Measurements from ENCODE around the gene ESPL1.

Gene ESPL1

GRCh38 chr12:53244337-53244736 lies 23.8 kb upstream of the ESPL1 start:
- H3K4me1 ChIP-seq (ENCODE audit: control insufficient read depth, insufficient read depth, low read length) = peaks cover 21% of the 10 kb centered on the region
- no peak overlapping the region for H3K9ac ChIP-seq (ENCODE audit: low read depth, low read length)
- no peaks in the 10 kb centered on the region for H3K9me3 ChIP-seq (ENCODE audit: control insufficient read depth, insufficient read depth, low read length)
- H3K4me3 ChIP-seq (ENCODE audit: low read depth, low read length) = no peak overlapping the region
- no peaks in the 10 kb centered on the region for H3K36me3 ChIP-seq (ENCODE audit: control insufficient read depth, insufficient read depth, low read length)
- no peaks in the 10 kb centered on the region; the same call in 1 of the 2 replicates for H3K27me3 ChIP-seq (ENCODE audit: control insufficient read depth, insufficient read depth, low read length)
- no peak overlapping the region for H3K27ac ChIP-seq (ENCODE audit: low read depth, low read length)

GRCh38 chr12:53245286-53245685 lies 22.8 kb upstream of the ESPL1 start:
- Histone ChIP-seq H3K36me3 (ENCODE audit: control insufficient read depth, insufficient read depth, low read length) (no peaks in the 10 kb centered on the region), H3K27me3 (ENCODE audit: control insufficient read depth, insufficient read depth, low read length) (no peaks in the 10 kb centered on the region; the same call in 1 of the 2 replicates), H3K4me1 (ENCODE audit: control insufficient read depth, insufficient read depth, low read length) (peaks cover 21% of the 10 kb centered on the region), H3K27ac (ENCODE audit: low read depth, low read length) (no peak overlapping the region), H3K4me3 (ENCODE audit: low read depth, low read length) (no peak overlapping the region), H3K9ac (ENCODE audit: low read depth, low read length) (no peak overlapping the region), H3K9me3 (ENCODE audit: control insufficient read depth, insufficient read depth, low read length) (no peaks in the 10 kb centered on the region)

GRCh38 chr12:53251477-53252348 lies 16.4 kb upstream of the ESPL1 start:
- peaks cover 12% of the 10 kb centered on the region for H3K4me1 ChIP-seq (ENCODE audit: control insufficient read depth, insufficient read depth, low read length)

GRCh38 chr12:53252349-53252916 lies 15.7 kb upstream of the ESPL1 start:
- no peaks in the 10 kb centered on the region for H3K27me3 ChIP-seq (ENCODE audit: control insufficient read depth, insufficient read depth, low read length)
- H3K4me3 ChIP-seq (ENCODE audit: low read depth, low read length) = peak overlapping the region; percentile 71
- H3K9me3 ChIP-seq (ENCODE audit: control insufficient read depth, insufficient read depth, low read length) = no peaks in the 10 kb centered on the region
- peaks cover 12% of the 10 kb centered on the region for H3K36me3 ChIP-seq (ENCODE audit: control insufficient read depth, insufficient read depth, low read length)
- H3K27ac ChIP-seq (ENCODE audit: low read depth, low read length) = peak overlapping the region; percentile 83
- peak overlapping the region; percentile 71 for H3K9ac ChIP-seq (ENCODE audit: low read depth, low read length)
- peaks cover 12% of the 10 kb centered on the region for H3K4me1 ChIP-seq (ENCODE audit: control insufficient read depth, insufficient read depth, low read length)

More at GRCh38 chr12:53251477-53252348, 16.4 kb upstream of the ESPL1 start:
- Histone ChIP-seq H3K9me3 (ENCODE audit: control insufficient read depth, insufficient read depth, low read length) (no peaks in the 10 kb centered on the region), H3K9ac (ENCODE audit: low read depth, low read length) (peak overlapping the region; percentile 71), H3K4me3 (ENCODE audit: low read depth, low read length) (peak overlapping the region; percentile 71), H3K36me3 (ENCODE audit: control insufficient read depth, insufficient read depth, low read length) (peaks cover 12% of the 10 kb centered on the region), H3K27me3 (ENCODE audit: control insufficient read depth, insufficient read depth, low read length) (no peaks in the 10 kb centered on the region), H3K27ac (ENCODE audit: low read depth, low read length) (peak overlapping the region; percentile 92)

GRCh38 chr12:53253298-53253697 lies 14.8 kb upstream of the ESPL1 start:
- no peak overlapping the region for H3K9ac ChIP-seq (ENCODE audit: low read depth, low read length)
- peaks cover 12% of the 10 kb centered on the region for H3K4me1 ChIP-seq (ENCODE audit: control insufficient read depth, insufficient read depth, low read length)
- H3K4me3 ChIP-seq (ENCODE audit: low read depth, low read length) = peak overlapping the region; percentile 71; the same call in 1 of the 2 replicates
- H3K9me3 ChIP-seq (ENCODE audit: control insufficient read depth, insufficient read depth, low read length) = no peaks in the 10 kb centered on the region
- H3K36me3 ChIP-seq (ENCODE audit: control insufficient read depth, insufficient read depth, low read length) = peaks cover 12% of the 10 kb centered on the region
- H3K27ac ChIP-seq (ENCODE audit: low read depth, low read length) = no peak overlapping the region
- H3K27me3 ChIP-seq (ENCODE audit: control insufficient read depth, insufficient read depth, low read length) = no peaks in the 10 kb centered on the region

- Histone ChIP-seq H3K4me1 (ENCODE audit: control insufficient read depth, insufficient read depth, low read length) (peaks cover 12% of the 10 kb centered on the region), H3K9me3 (ENCODE audit: control insufficient read depth, insufficient read depth, low read length) (no peaks in the 10 kb centered on the region), H3K27ac (ENCODE audit: low read depth, low read length) (no peak overlapping the region), H3K36me3 (ENCODE audit: control insufficient read depth, insufficient read depth, low read length) (peaks cover 12% of the 10 kb centered on the region), H3K27me3 (ENCODE audit: control insufficient read depth, insufficient read depth, low read length) (no peaks in the 10 kb centered on the region), H3K4me3 (ENCODE audit: low read depth, low read length) (no peak overlapping the region), H3K9ac (ENCODE audit: low read depth, low read length) (no peak overlapping the region)
Measured at GRCh38 chr12:53254816-53255545, 13.1 kb upstream of the ESPL1 start.

- Histone ChIP-seq H3K4me3 (ENCODE audit: low read depth, low read length) (no peak overlapping the region), H3K27ac (ENCODE audit: low read depth, low read length) (no peak overlapping the region), H3K27me3 (ENCODE audit: control insufficient read depth, insufficient read depth, low read length) (no peaks in the 10 kb centered on the region), H3K4me1 (ENCODE audit: control insufficient read depth, insufficient read depth, low read length) (peaks cover 12% of the 10 kb centered on the region), H3K9me3 (ENCODE audit: control insufficient read depth, insufficient read depth, low read length) (no peaks in the 10 kb centered on the region), H3K9ac (ENCODE audit: low read depth, low read length) (no peak overlapping the region), H3K36me3 (ENCODE audit: control insufficient read depth, insufficient read depth, low read length) (peaks cover 12% of the 10 kb centered on the region)
Measured at GRCh38 chr12:53255996-53256395, 12.1 kb upstream of the ESPL1 start.

GRCh38 chr12:53258541-53259539 lies 9.3 kb upstream of the ESPL1 start:
- no peaks in the 10 kb centered on the region for H3K4me1 ChIP-seq (ENCODE audit: control insufficient read depth, insufficient read depth, low read length)
- no peak overlapping the region for H3K9ac ChIP-seq (ENCODE audit: low read depth, low read length)
- H3K4me3 ChIP-seq (ENCODE audit: low read depth, low read length) = no peak overlapping the region
- H3K27me3 ChIP-seq (ENCODE audit: control insufficient read depth, insufficient read depth, low read length) = no peaks in the 10 kb centered on the region
- peaks cover 5% of the 10 kb centered on the region; the same call in 1 of the 2 replicates for H3K36me3 ChIP-seq (ENCODE audit: control insufficient read depth, insufficient read depth, low read length)
- H3K9me3 ChIP-seq (ENCODE audit: control insufficient read depth, insufficient read depth, low read length) = no peaks in the 10 kb centered on the region
- H3K27ac ChIP-seq (ENCODE audit: low read depth, low read length) = no peak overlapping the region

- no peak overlapping the region for H3K27ac ChIP-seq (ENCODE audit: low read depth, low read length)
- H3K27me3 ChIP-seq (ENCODE audit: control insufficient read depth, insufficient read depth, low read length) = no peaks in the 10 kb centered on the region
- H3K4me1 ChIP-seq (ENCODE audit: control insufficient read depth, insufficient read depth, low read length) = no peaks in the 10 kb centered on the region
- no peak overlapping the region for H3K4me3 ChIP-seq (ENCODE audit: low read depth, low read length)
- no peaks in the 10 kb centered on the region for H3K9me3 ChIP-seq (ENCODE audit: control insufficient read depth, insufficient read depth, low read length)
- no peak overlapping the region for H3K9ac ChIP-seq (ENCODE audit: low read depth, low read length)
- no peaks in the 10 kb centered on the region for H3K36me3 ChIP-seq (ENCODE audit: control insufficient read depth, insufficient read depth, low read length)
Measured at GRCh38 chr12:53259891-53260290, 8.2 kb upstream of the ESPL1 start.

- H3K9me3 ChIP-seq (ENCODE audit: control insufficient read depth, insufficient read depth, low read length) = no peaks in the 10 kb centered on the region
- H3K9ac ChIP-seq (ENCODE audit: low read depth, low read length) = no peak overlapping the region
- H3K27ac ChIP-seq (ENCODE audit: low read depth, low read length) = no peak overlapping the region
- H3K27me3 ChIP-seq (ENCODE audit: control insufficient read depth, insufficient read depth, low read length) = no peaks in the 10 kb centered on the region
- no peak overlapping the region for H3K4me3 ChIP-seq (ENCODE audit: low read depth, low read length)
- peaks cover 19% of the 10 kb centered on the region for H3K36me3 ChIP-seq (ENCODE audit: control insufficient read depth, insufficient read depth, low read length)
- peaks cover 4% of the 10 kb centered on the region; the same call in 1 of the 2 replicates for H3K4me1 ChIP-seq (ENCODE audit: control insufficient read depth, insufficient read depth, low read length)
Measured at GRCh38 chr12:53265783-53266182, 2.3 kb upstream of the ESPL1 start.

All from HUES48 (cell line).